H1 (cell line): Measurements from ENCODE around the gene BTNL3. TPM values are rescaled to one million over a fixed set of nuclear protein-coding genes. Genes with fewer than 3 reads are reported as not detected.

Source experiments
- CTCF ChIA-PET: fragments of 300-600 bp; sonication (Branson Sonifier 250); formaldehyde crosslinking; loops from one replicate; lab custom pipeline; 2021; ENCODE audit not compliant: partially characterized antibody; lab: Charles Lee
- POLR2A ChIA-PET: fragments of 300-600 bp; sonication (Branson Sonifier 250); formaldehyde crosslinking; loops from one replicate; lab custom pipeline; 2021; ENCODE audit warnings: inconsistent platforms; ENCODE audit not compliant: partially characterized antibody; lab: Charles Lee
- DNase-seq, 2 experiments: peaks; one replicate each; pipeline versions ENCODE4 v3.0.0 to v3.0.0-alpha.2; 2010 to 2022; ENCODE audit warnings: low spot score in 2 of 2, low read depth in 1 of 2, mixed read lengths in 1 of 2
- FAIRE-seq: peaks from 2 replicates; lab custom pipeline; 2011; peaks lifted over from hg19 to GRCh38; lab: Jason Lieb, UNC
- H2AFZ ChIP-seq: 2 replicates; pipeline ENCODE4 v1.8.1; 2012; ENCODE audit warnings: low read length, inconsistent platforms
- H2AK5ac ChIP-seq: 2 replicates; pipeline ENCODE4 v1.6.1; 2013; ENCODE audit warnings: low read depth, low read length
- H2BK120ac ChIP-seq: replicated peaks from 2 replicates; pipeline ENCODE3; 2013; ENCODE audit warnings: low read depth, low read length, inconsistent platforms
- H2BK12ac ChIP-seq: 2 replicates; pipeline ENCODE4 v1.6.1; 2013; ENCODE audit warnings: low read depth, low read length
- H2BK15ac ChIP-seq: 2 replicates; pipeline ENCODE4 v1.6.1; 2013; ENCODE audit warnings: low read length
- H2BK20ac ChIP-seq: 2 replicates; pipeline ENCODE4 v1.6.1; 2013; ENCODE audit warnings: low read length
- H2BK5ac ChIP-seq: 2 replicates; pipeline ENCODE4 v1.6.1; 2013; ENCODE audit warnings: low read depth, low read length
- H3K14ac ChIP-seq: 2 replicates; pipeline ENCODE4 v1.6.1; 2013; ENCODE audit warnings: inconsistent platforms; ENCODE audit not compliant: insufficient read length
- H3K18ac ChIP-seq: 2 replicates; pipeline ENCODE4 v1.6.1; 2013; ENCODE audit warnings: low read length; ENCODE audit errors: extremely low read depth
- H3K23ac ChIP-seq: 2 replicates; pipeline ENCODE4 v1.6.1; 2013; ENCODE audit warnings: inconsistent platforms; ENCODE audit not compliant: insufficient read length
- H3K23me2 ChIP-seq: 2 replicates; pipeline ENCODE4 v1.6.1; 2013; ENCODE audit warnings: low read depth, low read length
- H3K27ac ChIP-seq: 2 replicates; pipeline ENCODE4 v1.6.1; 2011; ENCODE audit warnings: low read depth, low read length, inconsistent platforms
- H3K27me3 ChIP-seq, 4 experiments: replicated peaks in 1 of 4; 1 replicate in 1 of 4; 2 replicates in 3 of 4; pipeline versions ENCODE4 v1.6.1 to v1.8.1; 2011 to 2013; ENCODE audit warnings: low read length in 3 of 4, mild to moderate bottlenecking in 3 of 4, inconsistent platforms in 2 of 4, mixed read lengths in 2 of 4, moderate library complexity in 1 of 4; ENCODE audit not compliant: control insufficient read depth in 3 of 4, insufficient read depth in 3 of 4; ENCODE audit errors: extremely low read depth in 1 of 4
- H3K36me3 ChIP-seq, 4 experiments: 2 replicates each; pipeline versions ENCODE4 v1.6.1 to v1.8.1; 2011 to 2013; ENCODE audit warnings: mild to moderate bottlenecking in 4 of 4, low read length in 3 of 4, moderate library complexity in 2 of 4, control low read depth in 1 of 4, inconsistent platforms in 1 of 4; ENCODE audit not compliant: insufficient read depth in 4 of 4, control insufficient read depth in 2 of 4
- H3K4ac ChIP-seq: replicated peaks from 2 replicates; pipeline ENCODE3; 2013; ENCODE audit warnings: low read length, low read depth, mixed read lengths, inconsistent platforms; ENCODE audit not compliant: insufficient read length
- H3K4me1 ChIP-seq, 4 experiments: replicated peaks in 1 of 4; 1 replicate in 1 of 4; 2 replicates in 3 of 4; pipeline versions ENCODE4 v1.6.1 to v1.8.1; 2011 to 2013; ENCODE audit warnings: low read length in 3 of 4, inconsistent platforms in 2 of 4, mixed read lengths in 1 of 4; ENCODE audit not compliant: insufficient read depth in 4 of 4, control insufficient read depth in 3 of 4
- H3K4me2 ChIP-seq, 2 experiments: 2 replicates each; pipeline versions ENCODE4 v1.6.1 to v1.8.1; 2011 to 2013; ENCODE audit warnings: low read depth in 2 of 2, low read length in 2 of 2, control low read depth in 1 of 2, inconsistent platforms in 1 of 2, mild to moderate bottlenecking in 1 of 2; ENCODE audit not compliant: insufficient read depth in 1 of 2
- H3K4me3 ChIP-seq, 4 experiments: fragments of 200-600, 300-600 bp in 1 of 4; sonication (generic), shearing (Covaris generic), sonication (Bioruptor Twin) in 1 of 4; 2 replicates each; pipeline versions ENCODE4 v1.5.1 to v1.8.1; 2011 to 2016; ENCODE audit warnings: low read length in 4 of 4, low read depth in 3 of 4, control low read depth in 2 of 4, inconsistent platforms in 2 of 4, mild to moderate bottlenecking in 2 of 4, mixed read lengths in 1 of 4, moderate library complexity in 1 of 4; ENCODE audit not compliant: insufficient read depth in 2 of 4; ENCODE audit errors: extremely low read depth in 1 of 4
- H3K56ac ChIP-seq: replicated peaks from 2 replicates; pipeline ENCODE3; 2013; ENCODE audit warnings: low read depth, mild to moderate bottlenecking, mixed read lengths, low read length, inconsistent platforms; ENCODE audit not compliant: insufficient read length
- H3K79me1 ChIP-seq: 2 replicates; pipeline ENCODE4 v1.6.1; 2013; ENCODE audit warnings: low read depth, low read length, control low read depth
- H3K79me2 ChIP-seq, 2 experiments: 2 replicates each; pipeline versions ENCODE4 v1.6.1 to v1.8.1; 2012 to 2013; ENCODE audit warnings: low read length in 2 of 2, mild to moderate bottlenecking in 2 of 2, inconsistent platforms in 1 of 2; ENCODE audit not compliant: insufficient read depth in 2 of 2, control insufficient read depth in 1 of 2
- H3K9ac ChIP-seq, 4 experiments: replicated peaks in 1 of 4; 1 replicate in 1 of 4; 2 replicates in 3 of 4; pipeline versions ENCODE4 v1.6.1 to v1.8.1; 2011 to 2013; ENCODE audit warnings: low read depth in 3 of 4, low read length in 3 of 4, control low read depth in 2 of 4, mild to moderate bottlenecking in 2 of 4, moderate library complexity in 2 of 4, inconsistent platforms in 1 of 4; ENCODE audit errors: extremely low read depth in 1 of 4
- H3K9me3 ChIP-seq, 2 experiments: 2 replicates each; pipeline versions ENCODE4 v1.6.1 to v1.8.1; 2012 to 2013; ENCODE audit warnings: mild to moderate bottlenecking in 2 of 2, moderate library complexity in 2 of 2, control low read depth in 1 of 2, inconsistent platforms in 1 of 2, low read depth in 1 of 2, low read length in 1 of 2, mixed read lengths in 1 of 2; ENCODE audit not compliant: insufficient read depth in 2 of 2
- H4K20me1 ChIP-seq, 2 experiments: replicated peaks in 1 of 2; 2 replicates each; pipeline versions ENCODE3 to v1.8.1; 2011 to 2013; ENCODE audit warnings: inconsistent platforms in 2 of 2, low read length in 2 of 2, mild to moderate bottlenecking in 1 of 2; ENCODE audit not compliant: insufficient read depth in 2 of 2, control insufficient read depth in 1 of 2
- H4K5ac ChIP-seq: 2 replicates; pipeline ENCODE4 v1.6.1; 2013; ENCODE audit warnings: low read length, low read depth, mixed read lengths, inconsistent platforms; ENCODE audit not compliant: insufficient read length
- H4K8ac ChIP-seq: 2 replicates; pipeline ENCODE4 v1.8.0; 2013; ENCODE audit warnings: mild to moderate bottlenecking, moderate library complexity, low read length, inconsistent platforms; ENCODE audit not compliant: insufficient read depth; ENCODE audit errors: extremely low read depth
- H4K91ac ChIP-seq: replicated peaks from 2 replicates; pipeline ENCODE3; 2013; ENCODE audit warnings: low read length, mixed read lengths, inconsistent platforms; ENCODE audit not compliant: insufficient read length
- BCL11A ChIP-seq, 2 experiments: IDR thresholded peaks; one replicate each; pipeline ENCODE4 v1.6.1; 2011; ENCODE audit warnings: low read depth in 2 of 2, low read length in 2 of 2, mild to moderate bottlenecking in 2 of 2
- CBX5 ChIP-seq: fragments of 300-800, 300-1000 bp; sonication (generic); IDR thresholded peaks from 2 replicates; pipeline ENCODE4 v1.7.1; 2016; ENCODE audit warnings: antibody characterized with exemption, low read length, low read depth
- CBX8 ChIP-seq: fragments of 300-800, 300-1000 bp; sonication (generic); IDR thresholded peaks from 2 replicates; pipeline ENCODE4 v1.7.1; 2016; ENCODE audit warnings: low read depth, low read length, borderline replicate concordance
- CEBPB ChIP-seq: IDR thresholded peaks from 2 replicates; pipeline ENCODE4 v1.6.1; 2012; ENCODE audit warnings: low read depth, low read length
- CTBP2 ChIP-seq: IDR thresholded peaks from 2 replicates; pipeline ENCODE4 v1.7.0; 2011; ENCODE audit warnings: borderline replicate concordance, mild to moderate bottlenecking, moderate library complexity, mixed read lengths, low read length; ENCODE audit not compliant: insufficient read depth, insufficient read length
- E2F6 ChIP-seq: IDR thresholded peaks from 2 replicates; pipeline ENCODE4 v1.6.1; 2012; ENCODE audit warnings: inconsistent platforms
- FOSL1 ChIP-seq: IDR thresholded peaks from 2 replicates; pipeline ENCODE4 v1.6.1; 2011; ENCODE audit warnings: mild to moderate bottlenecking, low read depth, low read length, moderate library complexity; ENCODE audit not compliant: insufficient read depth
- MAX ChIP-seq: IDR thresholded peaks from 2 replicates; pipeline ENCODE4 v1.6.1; 2012; ENCODE audit warnings: inconsistent platforms
- SIN3A ChIP-seq, 2 experiments: IDR thresholded peaks in 1 of 2; conservative IDR thresholded peaks in 1 of 2; 2 replicates each; pipeline ENCODE4 v1.6.1; 2011 to 2012; ENCODE audit warnings: low read length in 2 of 2, improper control_type of control experiment in 1 of 2, low read depth in 1 of 2, mild to moderate bottlenecking in 1 of 2
- SIX5 ChIP-seq: IDR thresholded peaks from 2 replicates; pipeline ENCODE4 v1.6.1; 2011; ENCODE audit warnings: mild to moderate bottlenecking, low read depth, low read length
- SRF ChIP-seq: IDR thresholded peaks from 2 replicates; pipeline ENCODE4 v1.6.1; 2011; ENCODE audit warnings: mild to moderate bottlenecking, low read depth, low read length, moderate library complexity
- TBP ChIP-seq: IDR thresholded peaks from 2 replicates; pipeline ENCODE4 v1.6.1; 2011; ENCODE audit warnings: low read depth, low read length, improper control_type of control experiment
- WGBS, 2 experiments: shearing (Covaris generic) in 1 of 2; methylation state at CpG; one replicate each; pipeline versions ENCODE4 v1.1.6 to v1.1.7; 2013 to 2015; ENCODE audit warnings: low lambda C conversion rate in 2 of 2, mixed read lengths in 2 of 2, inconsistent platforms in 1 of 2, low coverage in 1 of 2, missing lambda C conversion rate in 1 of 2; ENCODE audit not compliant: insufficient replicate concordance in 2 of 2, insufficient coverage in 1 of 2, insufficient read length in 1 of 2; ENCODE audit errors: extremely low coverage in 1 of 2, missing lambda C conversion rate in 1 of 2; 5-methylcytosine and 5-hydroxymethylcytosine counted together
- polyA plus RNA-seq, 7 experiments: library from polyadenylated mRNA; depleted of rRNA in 3 of 7; stranded (reverse) in 5 of 7; unstranded in 2 of 7; fragments of >200 nt in 5 of 7; fragments of 200-250 nt in 2 of 7; gene quantifications; 1 replicate in 5 of 7; 2 replicates in 1 of 7; 4 replicates in 1 of 7; pipeline versions ENCODE4 v1.2.1 to v1.2.3, GENCODE V29; 2011 to 2013; ENCODE audit warnings: missing spikeins in 2 of 7, mixed read lengths in 2 of 7
- total RNA-seq: library from RNA; stranded (reverse); fragmentation: NEBNext Ultra II Directional; extraction: Animal tissue kit (Norgen Biotek cat#: 25700); gene quantifications from 2 replicates; pipeline ENCODE4 v1.2.1, GENCODE V29; 2021

BTNL3 gene
- total and polyA plus RNA-seq, 2 of the 8 experiments (the other 6 are each of a cell fraction or from before 2014, with no cell fraction given) = not detected

GRCh38 chr5:181050016-181050415 lies 61.4 kb downstream of the BTNL3 start:
- Histone ChIP-seq H2BK120ac (no peak overlapping the region), H2AK5ac (no peak overlapping the region), H3K23me2 (peaks cover 13% of the 10 kb centered on the region; the same call in 1 of the 2 replicates), H4K8ac (no peak overlapping the region), H3K56ac (no peak overlapping the region)
- TF ChIP-seq E2F6 (no peak), SIN3A (conservative IDR thresholded peaks at IDR 0.05 in 1 of 2, IDR thresholded peaks at IDR 0.05 in 1 of 2; ENCODE audit: low read depth in 1 of 2, low read length in 2 of 2) (no peak), CEBPB (no peak), TBP (no peak), SIX5 (no peak), FOSL1 (no peak), CBX8 (no peak), BCL11A (IDR thresholded peaks at IDR 0.05; ENCODE audit: low read depth in 2 of 2, low read length in 2 of 2) (no peak), MAX (no peak), SRF (no peak), CBX5 (no peak), CTBP2 (no peak)
- TF ChIP-seq, all 59 proteins: peak for 0
- no peak overlapping the region for H4K5ac ChIP-seq
- H3K14ac ChIP-seq = no peak overlapping the region
- no peak overlapping the region for H3K18ac ChIP-seq
- H3K4ac ChIP-seq = no peak overlapping the region
- POLR2A ChIA-PET = no interaction called here
- CTCF ChIA-PET = interaction anchor here (0.8 kb wide), 1 partner anchor 37 kb away, joined by 3 read pairs; no protein-coding TSS in a partner anchor
- no peak overlapping the region for H2BK12ac ChIP-seq
- FAIRE-seq = no peak
- H3K27me3 ChIP-seq = peaks cover 31 to 55% (median 45%) of the 10 kb centered on the region in 4 experiments
- no peak overlapping the region for H2BK5ac ChIP-seq
- no peak overlapping the region for H3K9ac ChIP-seq
- H3K79me1 ChIP-seq = no peaks in the 10 kb centered on the region
- H3K36me3 ChIP-seq = no peaks in the 10 kb centered on the region; a peak in 1 of 8 replicates
- no peak overlapping the region for H2BK15ac ChIP-seq
- peaks cover 3 to 16% (median 9%) of the 10 kb centered on the region in 4 experiments; a peak in 6 of 7 replicates for H3K4me1 ChIP-seq
- no peaks in the 10 kb centered on the region for H3K79me2 ChIP-seq
- 89% methylated on average over 5 of the region's 5 CpGs; no CpG with 5 or more reads in 1 of the 2 experiments for WGBS, 2 experiments
- H4K91ac ChIP-seq = no peak overlapping the region
- peaks cover 2 to 4% of the 10 kb centered on the region in 2 experiments for H4K20me1 ChIP-seq
- H2AFZ ChIP-seq = no peak overlapping the region
- DNase-seq = no peak
- H3K27ac ChIP-seq = no peak overlapping the region
- H3K4me2 ChIP-seq = no peak overlapping the region
- peaks cover 0 to 3% of the 10 kb centered on the region in 2 experiments; a peak in 2 of 4 replicates for H3K9me3 ChIP-seq
- H3K23ac ChIP-seq = no peak overlapping the region
- H3K4me3 ChIP-seq = no peak overlapping the region
- no peak overlapping the region for H2BK20ac ChIP-seq
